Panc1 (cell line): ENCODE results near the gene IFT80. TPM values are rescaled to one million over a fixed set of nuclear protein-coding genes. Genes with fewer than 3 reads are reported as not detected.

Experiments used
- ATAC-seq: fragments of 200-7000 bp; cut with Tn5 transposase; 2 replicates; pipeline ENCODE4 v1.9.1; 2020; ENCODE audit warnings: mild to moderate bottlenecking, moderate library complexity
- BruUV-seq: library from RNA; stranded (reverse); fragments of 400-500 nt; replicated peaks from 2 replicates; lab custom pipeline; 2021; lab: Mats Ljungman, UMichigan
- CTCF ChIA-PET: fragments of 300-600 bp; sonication (Branson Sonifier 250); formaldehyde crosslinking; loops from one replicate; lab custom pipeline; 2022; ENCODE audit warnings: antibody characterized with exemption; lab: Charles Lee
- POLR2A ChIA-PET: fragments of 300-600 bp; sonication (Branson Sonifier 250); formaldehyde crosslinking; loops from one replicate; lab custom pipeline; 2022; ENCODE audit warnings: antibody characterized with exemption; lab: Charles Lee
- DNase-seq: peaks from one replicate; pipeline ENCODE4 v3.0.0-alpha.2; 2010; ENCODE audit warnings: low read depth, low spot score
- H3K27ac ChIP-seq: 2 replicates; pipeline ENCODE4 v1.5.1; 2011; ENCODE audit warnings: mild to moderate bottlenecking, low read length, inconsistent platforms
- H3K27me3 ChIP-seq: fragments of 200-500 bp; sonication (Bioruptor generic); 2 replicates; pipeline ENCODE4 v1.6.0; 2014; ENCODE audit warnings: low read length, inconsistent platforms; ENCODE audit not compliant: control insufficient read depth, insufficient read depth
- H3K36me3 ChIP-seq: fragments of 200-500 bp; sonication (Bioruptor generic); 2 replicates; pipeline ENCODE4 v1.5.1; 2014; ENCODE audit warnings: inconsistent platforms, mild to moderate bottlenecking, low read length, moderate library complexity; ENCODE audit not compliant: control insufficient read depth, insufficient read depth
- H3K4me1 ChIP-seq: 2 replicates; pipeline ENCODE4 v1.5.1; 2011; ENCODE audit warnings: inconsistent platforms, mild to moderate bottlenecking, low read length, moderate library complexity; ENCODE audit not compliant: control insufficient read depth, insufficient read depth
- H3K4me3 ChIP-seq, 2 experiments: 2 replicates each; pipeline ENCODE4 v1.5.1; 2011 to 2012; ENCODE audit warnings: low read depth in 2 of 2, low read length in 2 of 2, mild to moderate bottlenecking in 2 of 2, inconsistent platforms in 1 of 2, moderate library complexity in 1 of 2
- H3K9me3 ChIP-seq: fragments of 200-500 bp; sonication (Bioruptor generic); 2 replicates; pipeline ENCODE4 v1.5.1; 2014; ENCODE audit warnings: low read depth, mild to moderate bottlenecking, inconsistent platforms, low read length, moderate library complexity; ENCODE audit not compliant: control insufficient read depth, insufficient read depth
- POLR2AphosphoS5 ChIP-seq: IDR thresholded peaks from 2 replicates; pipeline ENCODE4 v1.6.1; 2012; ENCODE audit warnings: mild to moderate bottlenecking, low read depth, low read length, moderate library complexity
- SIN3A ChIP-seq: IDR thresholded peaks from 2 replicates; pipeline ENCODE4 v1.6.1; 2012; ENCODE audit warnings: low read depth, mild to moderate bottlenecking, low read length, moderate library complexity, borderline replicate concordance; ENCODE audit not compliant: insufficient read depth
- TCF7L2 ChIP-seq: IDR thresholded peaks from 2 replicates; pipeline ENCODE4 v1.6.1; 2011; ENCODE audit warnings: mild to moderate bottlenecking, low read depth, low read length, inconsistent platforms
- in situ Hi-C: cut with HindIII; loops from 2 replicates; pipeline ENCODE4 v1.10.0; 2016; ENCODE audit warnings: low sequenced_read_pairs, low pct_unique_long_range_greater_than_20kb
- intact Hi-C: fragments of 100-400 bp; cut with micrococcal nuclease; formaldehyde crosslinking; loops from one replicate; pipeline ENCODE4 v1.10.0; 2022; ENCODE audit not compliant: unreplicated experiment
- total RNA-seq: library from RNA; stranded (reverse); gene quantifications from one replicate; pipeline ENCODE4 v1.2.1, GENCODE V29; 2021; ENCODE audit not compliant: unreplicated experiment
- TF ChIP-seq, protein P1 (sequence below): fragments of 450-650 bp; IDR thresholded peaks from 2 replicates; pipeline ENCODE4 v1.5.1; 2017; ENCODE audit warnings: mild to moderate bottlenecking
- TF ChIP-seq, protein P2 (sequence below), 2 experiments: IDR thresholded peaks; 2 replicates each; pipeline ENCODE4 v1.6.1; 2011 to 2012; ENCODE audit warnings: low read depth in 2 of 2, control low read depth in 1 of 2, low read length in 1 of 2, mild to moderate bottlenecking in 1 of 2, moderate library complexity in 1 of 2; ENCODE audit not compliant: insufficient read depth in 1 of 2

The IFT80 gene
- total RNA-seq, 1 experiment from 2014 or later, result 35.1 TPM

DNA sequence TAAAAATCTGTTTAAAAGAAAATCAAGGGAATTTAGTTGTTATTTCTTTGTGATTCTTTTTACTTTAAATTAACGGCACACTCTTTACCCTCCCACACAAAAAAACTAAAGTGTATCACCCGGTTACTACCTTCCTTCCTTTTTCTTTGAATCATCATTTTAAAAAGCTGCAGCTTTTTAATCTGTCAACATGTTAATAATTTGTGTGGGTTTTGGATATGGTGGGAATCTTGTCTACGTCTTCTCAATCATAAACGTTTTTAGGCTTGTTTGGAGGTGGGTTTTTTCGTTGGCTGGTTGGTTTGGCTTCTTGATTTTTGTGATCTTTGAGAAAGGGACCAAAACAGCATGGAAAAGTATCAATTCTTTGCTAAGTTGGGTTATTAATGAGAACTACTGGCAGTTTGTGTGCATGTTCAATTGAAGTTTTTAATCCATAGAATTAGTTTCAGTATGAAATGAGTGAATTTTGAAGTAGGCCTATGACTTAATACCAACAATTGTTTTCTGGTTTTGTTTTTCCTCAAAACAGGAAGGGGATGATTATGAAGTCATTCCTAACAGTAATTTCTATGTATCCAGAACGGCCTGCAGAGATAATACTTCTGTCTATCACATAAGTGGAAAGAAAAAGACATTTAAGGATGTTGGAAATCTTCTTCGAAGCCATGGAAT, 4.9 kb upstream of the IFT80 start:
- CTCF ChIA-PET, result no interaction called here
- intact Hi-C loops (no loop called here), in situ Hi-C loops (no loop called here)
- POLR2A ChIA-PET, result interaction anchor here (0.6 kb wide), 1 partner anchor 275 kb away, joined by 3 read pairs; no protein-coding TSS in a partner anchor
- ATAC-seq (no peak), DNase-seq (no peak)
- Histone ChIP-seq H3K9me3 (no peaks in the 10 kb centered on the region), H3K4me3 (peak overlapping the region; percentile 41 to 99), H3K27ac (peak overlapping the region; percentile 100), H3K4me1 (peaks cover 17% of the 10 kb centered on the region), H3K27me3 (no peaks in the 10 kb centered on the region), H3K36me3 (peaks cover 58% of the 10 kb centered on the region)
- TF ChIP-seq, protein P1, sequence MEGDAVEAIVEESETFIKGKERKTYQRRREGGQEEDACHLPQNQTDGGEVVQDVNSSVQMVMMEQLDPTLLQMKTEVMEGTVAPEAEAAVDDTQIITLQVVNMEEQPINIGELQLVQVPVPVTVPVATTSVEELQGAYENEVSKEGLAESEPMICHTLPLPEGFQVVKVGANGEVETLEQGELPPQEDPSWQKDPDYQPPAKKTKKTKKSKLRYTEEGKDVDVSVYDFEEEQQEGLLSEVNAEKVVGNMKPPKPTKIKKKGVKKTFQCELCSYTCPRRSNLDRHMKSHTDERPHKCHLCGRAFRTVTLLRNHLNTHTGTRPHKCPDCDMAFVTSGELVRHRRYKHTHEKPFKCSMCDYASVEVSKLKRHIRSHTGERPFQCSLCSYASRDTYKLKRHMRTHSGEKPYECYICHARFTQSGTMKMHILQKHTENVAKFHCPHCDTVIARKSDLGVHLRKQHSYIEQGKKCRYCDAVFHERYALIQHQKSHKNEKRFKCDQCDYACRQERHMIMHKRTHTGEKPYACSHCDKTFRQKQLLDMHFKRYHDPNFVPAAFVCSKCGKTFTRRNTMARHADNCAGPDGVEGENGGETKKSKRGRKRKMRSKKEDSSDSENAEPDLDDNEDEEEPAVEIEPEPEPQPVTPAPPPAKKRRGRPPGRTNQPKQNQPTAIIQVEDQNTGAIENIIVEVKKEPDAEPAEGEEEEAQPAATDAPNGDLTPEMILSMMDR, result no peak
- TF ChIP-seq, protein P2, sequence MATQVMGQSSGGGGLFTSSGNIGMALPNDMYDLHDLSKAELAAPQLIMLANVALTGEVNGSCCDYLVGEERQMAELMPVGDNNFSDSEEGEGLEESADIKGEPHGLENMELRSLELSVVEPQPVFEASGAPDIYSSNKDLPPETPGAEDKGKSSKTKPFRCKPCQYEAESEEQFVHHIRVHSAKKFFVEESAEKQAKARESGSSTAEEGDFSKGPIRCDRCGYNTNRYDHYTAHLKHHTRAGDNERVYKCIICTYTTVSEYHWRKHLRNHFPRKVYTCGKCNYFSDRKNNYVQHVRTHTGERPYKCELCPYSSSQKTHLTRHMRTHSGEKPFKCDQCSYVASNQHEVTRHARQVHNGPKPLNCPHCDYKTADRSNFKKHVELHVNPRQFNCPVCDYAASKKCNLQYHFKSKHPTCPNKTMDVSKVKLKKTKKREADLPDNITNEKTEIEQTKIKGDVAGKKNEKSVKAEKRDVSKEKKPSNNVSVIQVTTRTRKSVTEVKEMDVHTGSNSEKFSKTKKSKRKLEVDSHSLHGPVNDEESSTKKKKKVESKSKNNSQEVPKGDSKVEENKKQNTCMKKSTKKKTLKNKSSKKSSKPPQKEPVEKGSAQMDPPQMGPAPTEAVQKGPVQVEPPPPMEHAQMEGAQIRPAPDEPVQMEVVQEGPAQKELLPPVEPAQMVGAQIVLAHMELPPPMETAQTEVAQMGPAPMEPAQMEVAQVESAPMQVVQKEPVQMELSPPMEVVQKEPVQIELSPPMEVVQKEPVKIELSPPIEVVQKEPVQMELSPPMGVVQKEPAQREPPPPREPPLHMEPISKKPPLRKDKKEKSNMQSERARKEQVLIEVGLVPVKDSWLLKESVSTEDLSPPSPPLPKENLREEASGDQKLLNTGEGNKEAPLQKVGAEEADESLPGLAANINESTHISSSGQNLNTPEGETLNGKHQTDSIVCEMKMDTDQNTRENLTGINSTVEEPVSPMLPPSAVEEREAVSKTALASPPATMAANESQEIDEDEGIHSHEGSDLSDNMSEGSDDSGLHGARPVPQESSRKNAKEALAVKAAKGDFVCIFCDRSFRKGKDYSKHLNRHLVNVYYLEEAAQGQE (IDR thresholded peaks at IDR 0.05; ENCODE audit: insufficient read depth in 1 of 2, low read depth in 2 of 2, low read length in 1 of 2), result no peak
- TF ChIP-seq SIN3A (no peak), POLR2AphosphoS5 (no peak), TCF7L2 (no peak)
- no TSS peak for BruUV-seq

DNA sequence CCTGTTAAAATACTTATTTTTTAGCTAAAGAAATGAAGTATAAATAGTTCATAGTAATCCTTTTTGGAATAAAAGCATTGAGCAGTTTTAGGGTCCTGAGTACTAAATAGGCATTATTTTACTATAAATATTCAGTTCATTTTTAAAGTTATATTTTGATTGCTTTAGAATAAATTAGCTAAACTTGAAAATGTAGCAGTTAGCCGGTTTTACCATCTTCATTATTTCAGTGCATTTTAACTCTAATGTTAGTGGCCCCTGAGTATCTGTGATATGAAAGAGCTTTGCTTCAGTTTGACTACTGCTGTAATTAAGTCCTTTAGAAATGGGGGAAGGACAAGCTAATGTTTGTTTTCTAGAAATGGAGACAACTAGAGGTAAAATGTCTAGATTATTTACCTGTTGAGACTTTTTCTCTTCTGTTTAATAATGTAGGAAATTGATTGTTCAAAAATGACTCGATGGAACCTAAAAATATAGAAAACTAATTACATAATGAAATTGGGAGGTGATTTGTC, 4.1 kb upstream of the IFT80 start:
- H3K36me3 ChIP-seq, result peaks cover 54% of the 10 kb centered on the region
- ChIA-PET CTCF (no interaction called here), POLR2A (interaction anchor here (0.6 kb wide), 1 partner anchor 276 kb away, joined by 3 read pairs; no protein-coding TSS in a partner anchor)
- peak overlapping the region; percentile 100 for H3K27ac ChIP-seq
- no peak for TF ChIP-seq POLR2AphosphoS5
- TF ChIP-seq, protein P2 (IDR thresholded peaks at IDR 0.05; ENCODE audit: insufficient read depth in 1 of 2, low read depth in 2 of 2, low read length in 1 of 2), result no peak
- no peak for TF ChIP-seq SIN3A
- TF ChIP-seq, protein P1, result no peak
- no peak for TF ChIP-seq TCF7L2
- in situ Hi-C loops, result no loop called here
- no peaks in the 10 kb centered on the region for H3K27me3 ChIP-seq
- peak overlapping the region; percentile 71 to 99; a peak in 3 of 4 replicates for H3K4me3 ChIP-seq
- BruUV-seq, result no TSS peak
- H3K4me1 ChIP-seq, result peaks cover 22% of the 10 kb centered on the region
- H3K9me3 ChIP-seq, result no peaks in the 10 kb centered on the region
- no peak for ATAC-seq
- DNase-seq, result no peak
- intact Hi-C loops, result no loop called here
